ENCODE results near the gene COL5A2.

DNA sequence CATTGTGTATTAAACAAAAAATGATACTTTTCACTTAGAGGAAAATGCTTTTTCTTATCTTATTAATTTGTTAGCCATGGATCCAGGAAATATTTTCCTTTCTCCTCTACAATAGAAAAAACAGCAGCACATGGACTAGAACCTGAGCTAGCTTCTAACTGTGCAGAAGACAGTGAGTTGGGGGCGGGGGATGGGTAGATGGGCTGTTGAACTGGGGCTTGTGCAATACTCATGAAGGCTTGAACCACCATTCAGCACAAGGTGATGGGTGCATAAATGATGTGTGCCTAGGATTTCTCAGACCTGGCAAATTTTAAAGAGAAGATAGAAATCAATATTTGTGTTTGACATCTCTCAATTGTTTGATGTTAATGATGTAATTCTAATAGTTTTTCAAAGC lies 42.0 kb downstream of the COL5A2 start:
- TF ChIP-seq EZH2 (IDR thresholded peaks at IDR 0.05; ENCODE audit: borderline replicate concordance, low read depth, low read length, severe bottlenecking), result no peak
- no peak for TF ChIP-seq CTCF (IDR thresholded peaks at IDR 0.05; ENCODE audit: borderline replicate concordance, extremely low read depth, low read length, poor library complexity, severe bottlenecking)

All from DND-41 (cell line).